HG03439 (cell line): ENCODE measurements around the gene SEC11C.

Experiments used
- ATAC-seq: cut with Tn5 transposase; IDR thresholded peaks from one replicate; pipeline ENCODE4 v1.9.1; 2021; ENCODE audit warnings: mild to moderate bottlenecking, moderate library complexity; ENCODE audit not compliant: unreplicated experiment

The SEC11C gene

DNA sequence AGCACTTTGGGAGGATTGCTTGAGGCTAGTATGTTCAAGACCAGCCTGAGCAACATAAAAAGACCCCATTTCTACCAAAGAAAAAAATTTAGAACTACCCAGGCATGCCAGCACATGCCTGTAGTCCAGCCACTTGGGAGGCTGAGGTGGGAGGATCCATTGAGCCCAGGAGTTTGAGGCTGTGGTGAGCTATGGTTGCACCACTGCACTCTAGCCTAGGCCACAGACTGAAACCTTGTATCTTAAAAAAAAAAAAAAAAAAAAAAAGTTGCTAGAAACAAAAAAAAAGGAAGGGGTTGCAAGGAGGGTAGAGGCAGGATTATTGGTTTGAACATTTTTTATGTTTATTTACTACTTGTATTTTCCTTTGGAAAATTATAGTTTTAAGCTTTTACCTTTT, 4.8 kb downstream of the SEC11C start:
- ATAC-seq, result no peak

DNA sequence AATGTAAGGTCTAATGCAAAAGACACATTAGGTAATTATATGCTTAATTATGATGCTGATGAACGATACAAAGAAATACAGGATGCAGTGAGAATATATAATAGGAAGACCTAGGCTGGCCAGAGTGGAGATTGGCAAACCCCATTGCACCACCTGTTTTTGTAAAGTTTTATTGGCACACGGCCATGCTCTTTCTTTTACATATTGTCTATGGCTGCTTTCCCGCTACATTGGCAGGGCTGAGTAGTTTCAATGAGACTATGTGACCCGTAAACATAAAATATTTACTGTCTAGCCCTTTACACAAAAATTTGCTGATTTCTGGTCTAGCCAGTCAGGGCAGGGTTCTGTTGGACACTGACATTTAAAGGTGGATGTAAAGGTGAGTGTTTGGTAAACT, 5.4 kb downstream of the SEC11C start:
- no peak for ATAC-seq

DNA sequence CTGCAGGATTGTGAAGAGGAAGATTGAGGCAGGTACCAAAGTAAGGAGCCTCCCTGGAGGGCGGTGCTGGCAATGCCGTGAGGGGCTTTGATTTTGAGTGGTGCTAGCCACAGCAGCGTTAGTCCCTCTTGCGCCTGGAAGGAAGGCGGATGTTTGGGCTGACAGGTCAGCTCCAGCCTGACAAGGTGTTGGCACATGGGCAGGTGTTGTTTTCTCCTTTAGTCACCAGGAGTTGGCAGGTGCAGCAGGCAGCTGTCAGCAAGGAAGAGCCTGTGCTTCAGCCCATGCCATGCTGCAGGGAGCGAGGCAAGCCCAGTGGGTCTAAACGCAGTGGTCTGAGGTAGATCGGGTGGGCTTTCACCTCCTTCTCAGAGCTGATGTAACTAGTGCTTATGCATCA, 8.5 kb downstream of the SEC11C start:
- no peak for ATAC-seq

DNA sequence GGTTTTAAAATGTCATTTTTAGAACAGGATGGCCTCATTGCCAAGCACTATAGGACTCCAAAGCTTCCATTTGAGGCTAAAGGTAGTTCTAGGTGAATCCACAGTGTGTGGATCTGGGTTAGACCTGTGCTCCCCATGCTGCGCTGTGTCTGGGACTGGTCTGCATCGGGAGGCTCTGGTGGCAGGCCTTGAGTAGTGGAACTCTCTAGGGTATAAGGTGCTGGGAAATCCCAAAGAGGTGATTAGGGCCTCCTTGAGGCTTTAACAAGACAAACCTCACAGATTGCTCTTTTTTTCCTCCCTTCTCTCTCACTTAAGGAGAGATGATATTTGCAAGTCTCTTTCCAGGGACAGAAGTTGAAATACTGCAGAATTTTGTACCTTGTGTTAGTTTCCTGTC, 9.3 kb downstream of the SEC11C start:
- no peak for ATAC-seq

DNA sequence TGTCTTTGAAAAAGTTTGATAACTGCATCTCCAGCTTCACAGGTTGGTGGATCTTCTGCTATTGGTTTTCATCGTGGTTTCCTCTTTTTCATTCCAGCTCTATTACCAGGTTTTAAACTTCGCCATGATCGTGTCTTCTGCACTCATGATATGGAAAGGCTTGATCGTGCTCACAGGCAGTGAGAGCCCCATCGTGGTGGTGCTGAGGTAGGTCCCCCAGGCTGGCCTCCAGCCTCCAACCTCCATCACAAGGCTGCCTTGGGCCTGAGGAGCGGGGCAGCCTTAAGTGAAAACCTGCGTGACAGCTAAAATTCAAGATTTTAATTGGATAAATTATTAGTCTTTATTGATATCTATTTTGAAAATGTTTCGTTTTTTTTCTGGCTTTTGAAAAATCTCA, 9.7 kb downstream of the SEC11C start:
- ATAC-seq, result no peak

DNA sequence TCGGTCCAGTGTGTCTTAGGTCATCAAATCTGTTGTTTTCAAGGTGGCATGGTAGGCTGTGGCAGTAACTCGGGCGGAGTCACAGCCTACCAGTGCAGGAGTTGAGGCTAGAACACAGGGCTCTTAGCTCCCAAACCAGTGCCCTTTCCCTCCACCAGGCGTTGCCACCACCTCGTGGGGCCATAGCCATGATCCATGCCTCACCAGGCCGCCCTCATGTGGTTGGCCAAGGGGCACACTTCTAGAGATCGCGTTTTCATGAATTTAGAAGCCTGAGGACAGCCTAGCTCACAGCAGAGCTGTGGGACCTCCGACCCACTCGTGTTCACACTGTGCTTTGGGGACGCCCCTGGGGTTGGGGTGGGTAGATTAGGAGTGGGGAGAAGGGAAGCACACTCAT, 10.6 kb downstream of the SEC11C start:
- no peak for ATAC-seq

DNA sequence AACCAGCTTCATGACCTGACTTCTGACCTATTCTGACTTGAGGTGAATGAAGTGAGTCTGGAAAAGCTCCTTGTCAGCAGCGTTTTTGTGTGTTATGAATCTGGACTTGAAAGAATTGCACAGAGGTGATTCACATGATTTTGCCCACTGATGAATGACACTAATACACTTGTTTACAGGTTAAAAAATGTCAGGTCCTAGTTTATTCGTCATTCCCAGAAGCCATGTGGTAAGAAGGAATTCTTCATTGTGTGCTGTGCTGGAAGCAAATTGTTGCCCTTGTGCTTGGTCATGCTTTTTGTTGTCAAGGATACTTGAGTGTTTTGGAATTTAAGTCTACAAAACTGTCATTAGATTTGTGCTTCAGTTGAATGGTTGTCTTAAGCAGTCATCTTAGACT, 15.5 kb downstream of the SEC11C start:
- ATAC-seq, result no peak

DNA sequence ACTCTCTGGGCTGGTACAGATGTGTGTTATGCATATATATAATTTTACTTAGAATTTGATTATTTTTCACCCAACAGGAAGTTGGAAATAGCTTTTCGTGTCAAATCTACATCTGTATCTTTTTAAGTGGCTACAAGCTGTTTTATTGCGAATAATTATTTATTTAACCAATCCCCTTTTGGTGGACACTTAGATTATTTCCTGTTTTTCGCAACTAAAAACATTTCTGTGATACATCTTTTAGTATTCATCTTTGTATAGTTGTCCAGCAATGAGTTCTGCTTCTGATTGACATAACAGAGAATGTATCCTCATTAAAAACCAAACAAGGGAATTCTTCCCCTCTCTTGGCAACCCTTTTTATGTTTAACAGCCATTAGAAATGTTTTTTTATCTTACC, 16.6 kb downstream of the SEC11C start:
- no peak for ATAC-seq

DNA sequence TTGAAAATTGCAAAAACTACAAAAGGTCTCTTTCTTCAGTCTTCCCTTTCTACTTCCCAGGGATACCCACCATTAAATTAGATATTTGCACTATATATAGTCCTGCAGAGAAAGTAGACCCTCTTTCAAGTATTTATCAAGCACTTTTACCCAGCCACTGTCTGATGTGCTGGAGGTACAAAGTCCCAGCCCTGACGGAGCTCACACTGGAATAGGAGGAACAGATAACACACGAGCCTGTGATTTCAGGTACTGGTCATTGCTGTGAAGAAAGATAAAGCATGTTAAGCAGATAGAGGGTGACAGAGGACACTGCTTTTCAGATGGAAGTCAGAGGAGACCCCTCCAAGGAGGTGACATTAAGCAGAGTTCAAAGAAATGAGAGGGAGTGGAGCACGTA, 19.6 kb downstream of the SEC11C start:
- no peak for ATAC-seq

DNA sequence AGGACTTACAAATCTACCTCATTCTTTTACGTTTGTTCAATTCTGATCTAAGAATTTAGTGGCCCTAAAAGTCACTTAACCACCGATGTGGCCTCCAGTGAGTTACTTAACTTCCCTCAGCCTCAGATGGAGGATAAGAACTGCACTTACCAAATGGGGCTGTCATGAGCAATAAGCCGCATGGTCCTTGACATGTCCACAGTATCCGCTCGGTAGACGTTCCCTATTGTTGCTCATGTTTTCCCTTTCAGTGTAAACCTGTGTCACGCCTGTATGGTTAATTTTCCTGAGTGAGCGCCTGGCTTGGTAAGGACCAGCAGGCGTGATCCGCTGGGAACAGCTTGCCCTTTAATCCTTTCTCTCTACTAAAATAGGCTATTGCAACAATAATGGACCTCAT, 20.3 kb downstream of the SEC11C start:
- ATAC-seq, result no peak

DNA sequence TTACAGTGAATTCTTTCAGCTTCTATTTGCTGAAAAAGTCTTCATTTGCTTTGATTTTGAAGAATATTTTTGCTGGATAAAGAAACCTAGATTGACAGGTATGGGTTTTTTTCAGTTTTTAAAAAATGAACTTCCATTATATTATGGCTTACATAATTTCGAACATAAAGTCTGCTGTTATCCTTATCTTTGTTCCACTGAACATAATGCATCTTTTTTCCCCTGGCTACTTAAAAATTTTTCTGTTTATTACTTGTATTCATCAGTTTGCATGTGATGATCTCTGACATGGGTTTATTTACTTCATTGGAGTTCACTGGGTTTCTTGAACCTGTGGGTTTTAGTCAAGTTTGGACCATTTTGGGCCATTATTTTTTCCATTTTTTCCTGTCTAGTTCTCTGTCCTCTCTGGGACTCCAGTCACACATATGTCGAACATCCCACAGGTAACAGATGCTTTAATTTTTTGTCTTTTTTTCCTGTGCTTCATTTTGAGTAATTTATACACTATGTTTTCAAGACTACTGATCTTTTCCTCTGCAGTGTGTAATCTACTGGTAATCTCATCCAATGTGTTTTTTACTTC, 33.1 kb downstream of the SEC11C start:
- no peak for ATAC-seq

DNA sequence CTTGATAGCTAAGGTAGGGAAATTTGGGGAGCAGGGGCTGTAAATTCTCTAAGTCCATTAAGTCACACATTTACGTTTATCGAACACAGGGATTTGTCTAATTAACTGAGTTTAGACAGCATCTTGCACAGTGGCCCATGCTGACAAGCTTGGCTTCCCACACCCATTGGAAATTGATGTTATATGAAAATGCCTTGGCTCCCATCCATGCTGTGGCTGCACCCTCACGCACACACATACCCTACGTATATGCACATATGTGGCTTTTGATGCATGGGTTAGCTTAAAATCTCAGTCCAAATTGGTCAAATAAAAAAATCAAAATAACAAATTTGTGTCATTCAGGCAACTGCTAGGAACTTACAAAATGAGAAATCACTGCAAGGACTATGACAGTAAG, 37.8 kb downstream of the SEC11C start:
- no peak for ATAC-seq

DNA sequence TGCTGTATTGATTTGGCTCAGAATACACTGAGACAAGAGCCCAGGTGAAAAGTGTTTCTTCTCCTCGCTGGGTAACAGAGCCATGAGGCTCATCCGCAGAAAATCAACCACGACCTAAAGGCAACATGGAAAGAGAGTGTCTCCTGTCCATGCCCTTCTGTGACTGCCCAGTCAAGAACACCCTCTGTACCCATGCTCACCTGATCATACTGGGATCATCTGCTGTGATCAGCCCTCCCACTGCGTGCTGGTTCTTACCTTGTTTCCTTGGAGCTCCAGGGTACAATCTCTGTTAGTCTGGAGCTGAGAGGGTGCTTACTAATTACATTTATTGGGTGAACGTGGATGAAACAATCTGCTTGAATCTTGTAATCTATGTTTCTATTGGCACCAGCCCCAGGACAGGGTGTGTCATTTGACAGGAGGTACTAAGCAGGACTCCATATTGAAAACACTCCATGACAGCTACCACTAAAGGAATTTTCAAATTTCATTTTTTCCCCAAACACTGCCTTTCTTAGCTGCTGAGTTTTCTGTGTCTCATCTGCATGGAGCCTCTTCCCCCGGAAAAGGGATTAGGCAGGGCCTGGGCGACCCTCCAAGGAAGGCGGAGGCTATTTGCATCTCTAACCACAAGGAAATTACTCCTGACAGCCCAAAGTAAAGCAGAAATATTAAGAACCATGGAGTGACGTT, 40.6 kb downstream of the SEC11C start:
- ATAC-seq, result no peak

DNA sequence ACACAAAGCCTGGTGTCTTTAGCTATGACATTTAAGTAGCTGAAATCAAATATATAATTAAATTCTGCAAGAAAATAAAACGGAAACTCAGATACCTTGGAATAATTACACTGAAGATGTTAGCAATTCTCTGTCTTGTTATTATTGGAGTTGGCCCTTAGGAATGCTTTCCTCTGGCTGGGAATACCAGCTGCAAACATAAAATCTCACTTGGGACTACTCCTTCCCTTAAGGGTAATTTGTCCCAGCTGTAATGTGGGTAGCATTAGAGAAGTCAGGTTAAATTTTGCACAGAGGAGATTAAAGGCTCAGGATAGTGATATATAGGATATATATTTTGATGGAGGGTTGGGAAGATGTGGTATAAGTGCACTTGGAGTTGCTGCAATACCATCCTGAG, 43.0 kb downstream of the SEC11C start:
- no peak for ATAC-seq

DNA sequence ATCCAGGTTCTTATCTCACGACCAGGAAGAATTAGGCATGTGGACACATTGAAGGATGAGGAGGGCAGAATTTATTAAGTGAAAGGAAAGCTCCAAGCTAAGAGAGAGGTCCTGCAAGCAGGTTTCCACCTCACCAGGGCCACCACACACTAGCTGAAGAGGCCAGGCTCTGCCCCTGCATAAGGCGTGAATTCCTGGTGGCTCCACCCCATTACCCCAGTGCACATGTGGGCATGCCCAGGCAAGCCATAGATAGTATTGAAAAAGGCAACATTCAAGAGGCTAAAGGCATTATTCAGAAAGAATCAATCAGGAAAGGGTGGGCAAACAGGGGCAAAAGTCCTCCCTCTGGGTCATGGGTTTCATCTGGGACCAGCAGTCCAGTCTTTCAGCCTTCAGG, 49.3 kb downstream of the SEC11C start:
- no peak for ATAC-seq

DNA sequence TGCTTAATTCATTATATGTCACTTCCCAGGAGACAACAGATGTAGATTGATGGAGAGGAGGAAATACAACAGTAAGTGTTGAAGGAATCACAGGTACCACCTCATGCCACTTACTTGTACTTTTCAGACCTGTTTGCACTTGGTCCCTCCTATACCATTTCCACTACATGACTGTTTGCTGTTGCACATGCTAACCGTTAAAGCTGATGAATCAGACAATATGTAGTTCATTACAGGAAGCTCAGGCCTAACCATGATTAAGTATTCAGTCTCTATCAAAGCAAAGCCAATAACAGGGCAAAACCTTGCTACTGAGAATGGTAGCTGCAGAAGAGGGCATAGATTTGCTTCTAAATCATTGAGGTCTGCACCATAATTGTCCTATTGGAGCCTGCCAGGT, 50.1 kb downstream of the SEC11C start:
- ATAC-seq, result no peak

DNA sequence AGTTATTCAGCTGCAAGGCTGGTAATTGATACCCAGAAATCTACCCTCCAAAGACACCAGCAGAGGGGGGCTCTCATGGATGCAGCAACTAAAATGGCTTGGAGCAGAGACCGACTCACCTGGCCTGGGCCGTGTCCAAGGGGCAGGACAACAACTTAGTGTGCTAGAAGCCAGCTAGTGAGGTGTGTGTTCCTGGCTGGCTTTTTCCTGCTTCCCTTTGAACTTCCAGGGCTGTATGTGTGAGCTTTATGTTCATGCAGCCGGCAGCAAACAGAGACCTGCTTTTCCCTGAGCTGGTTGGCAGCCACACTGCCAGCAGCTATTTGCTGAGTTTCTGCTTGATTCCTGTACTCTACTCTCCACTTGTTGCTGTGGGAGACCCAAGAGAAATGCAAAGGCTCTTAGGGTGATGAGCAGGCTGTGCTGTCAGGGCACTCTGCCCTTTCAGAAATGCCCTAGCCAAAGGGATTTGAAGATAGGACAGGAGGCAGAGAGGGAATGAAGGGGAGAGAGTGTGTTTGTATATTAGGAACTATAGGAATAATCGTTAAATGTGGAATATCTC, 56.6 kb downstream of the SEC11C start:
- no peak for ATAC-seq

DNA sequence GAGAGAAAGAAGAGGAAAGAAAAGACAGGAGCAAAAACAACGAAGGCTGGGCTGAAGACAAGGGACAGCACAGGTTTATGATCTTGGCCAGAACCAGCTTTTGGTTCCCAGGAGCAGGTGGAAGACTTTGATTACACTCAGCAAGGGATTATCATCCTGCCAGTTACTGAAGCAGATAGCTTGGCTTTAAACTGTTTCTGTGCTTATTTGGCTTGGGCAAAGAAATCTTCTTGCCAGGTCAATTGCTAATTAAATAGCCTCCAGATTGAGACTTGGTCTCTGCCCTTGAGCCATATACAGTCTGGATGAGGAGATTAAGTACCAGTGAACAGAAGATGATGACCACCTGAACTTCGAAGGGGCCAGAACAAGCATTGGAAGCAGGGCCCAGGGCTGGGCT, 58.0 kb downstream of the SEC11C start:
- no peak for ATAC-seq

DNA sequence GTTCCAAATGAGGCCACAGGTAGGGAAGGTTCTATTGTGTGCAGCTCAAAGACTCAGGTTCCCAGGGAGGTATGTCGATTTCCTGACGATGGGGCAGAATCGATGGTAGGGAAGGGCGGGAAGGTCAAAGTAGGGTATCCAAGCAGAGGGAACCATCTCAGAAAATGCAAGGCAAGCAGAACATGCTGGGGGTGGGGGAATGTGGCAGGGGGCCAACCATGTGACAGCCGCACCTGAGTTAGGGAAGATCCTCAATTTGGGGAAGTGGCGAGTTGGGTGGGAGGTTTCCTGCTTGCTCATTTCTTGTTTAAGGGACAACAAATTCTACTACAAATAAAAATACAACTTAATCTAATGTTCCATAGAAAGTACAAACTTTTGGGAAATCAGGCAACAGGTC, 58.5 kb downstream of the SEC11C start:
- ATAC-seq, result no peak

DNA sequence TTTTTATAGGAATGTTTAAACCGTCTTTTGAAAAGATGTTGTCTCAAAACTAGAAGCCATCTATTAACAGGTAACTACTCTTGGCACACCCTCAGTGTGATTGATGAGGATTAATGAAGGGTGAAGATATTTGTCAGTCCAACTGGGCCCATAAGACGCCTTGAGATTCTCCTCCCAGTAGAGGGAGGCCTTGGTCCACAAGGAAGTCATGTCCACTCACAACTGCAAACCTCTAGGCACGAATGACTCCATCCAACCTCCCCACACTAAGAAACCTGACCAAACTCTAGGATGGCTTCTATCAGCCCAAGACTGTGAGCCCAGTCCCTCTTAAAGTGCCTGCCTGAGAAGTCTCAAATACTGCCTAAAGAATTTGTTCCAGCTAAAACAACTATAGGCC, 61.1 kb downstream of the SEC11C start:
- ATAC-seq, result no peak

DNA sequence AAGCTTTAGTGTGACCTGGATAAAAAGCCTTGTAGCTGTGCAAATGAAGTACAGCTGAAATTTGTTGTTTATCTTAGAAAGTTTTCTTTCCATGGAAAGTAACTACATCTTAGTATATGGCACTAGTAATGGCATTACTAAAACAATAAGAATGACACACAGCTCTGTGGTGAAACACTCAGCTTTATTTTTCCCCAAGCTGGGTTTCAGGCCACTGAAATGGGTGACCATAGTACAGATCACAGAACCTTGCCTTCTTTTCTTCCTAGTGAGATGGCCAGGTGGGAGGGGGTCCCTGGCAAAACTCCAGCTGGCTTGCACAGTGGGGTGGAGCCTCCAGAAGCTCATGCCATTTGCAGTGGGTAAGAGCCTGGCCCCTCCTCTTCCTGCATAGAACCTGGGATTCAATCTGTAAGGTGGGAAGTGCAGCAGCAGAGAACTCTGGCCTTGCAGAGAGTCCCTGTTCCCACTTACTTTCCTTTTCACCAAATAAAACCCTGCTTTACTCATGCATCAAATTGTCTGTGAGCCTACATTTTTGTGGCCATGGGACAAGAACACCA, 62.7 kb downstream of the SEC11C start:
- ATAC-seq, result no peak

DNA sequence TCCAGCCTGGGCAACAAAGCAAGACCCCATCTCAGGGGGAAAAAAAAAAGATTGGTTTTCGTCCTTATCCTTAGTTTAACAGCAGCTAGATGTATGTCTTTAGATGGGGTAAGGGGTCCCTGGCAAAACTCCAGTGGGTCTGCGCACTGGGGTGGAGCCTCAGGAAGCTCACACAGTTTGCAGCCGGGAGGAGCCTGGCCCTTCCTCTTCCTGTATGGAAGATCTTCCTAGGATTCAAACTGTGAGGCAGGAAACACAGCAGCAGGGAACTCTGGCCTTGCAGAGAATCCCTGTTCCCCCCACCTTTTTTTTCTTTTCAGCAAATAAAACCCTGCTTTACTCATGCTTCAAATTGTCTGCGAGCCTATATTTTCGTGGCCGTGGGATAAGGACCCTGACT, 67.8 kb downstream of the SEC11C start:
- no peak for ATAC-seq
